HUDEP-2 (cell line): Measurements from ENCODE around the gene PDE10A.

Experiments used
- DNase-seq, 76 experiments: peaks; one replicate each; lab custom pipeline; 2025; ENCODE audit not compliant: unreplicated experiment in 76 of 76; lab: John Stamatoyannopoulos, UW

PDE10A gene

DNA sequence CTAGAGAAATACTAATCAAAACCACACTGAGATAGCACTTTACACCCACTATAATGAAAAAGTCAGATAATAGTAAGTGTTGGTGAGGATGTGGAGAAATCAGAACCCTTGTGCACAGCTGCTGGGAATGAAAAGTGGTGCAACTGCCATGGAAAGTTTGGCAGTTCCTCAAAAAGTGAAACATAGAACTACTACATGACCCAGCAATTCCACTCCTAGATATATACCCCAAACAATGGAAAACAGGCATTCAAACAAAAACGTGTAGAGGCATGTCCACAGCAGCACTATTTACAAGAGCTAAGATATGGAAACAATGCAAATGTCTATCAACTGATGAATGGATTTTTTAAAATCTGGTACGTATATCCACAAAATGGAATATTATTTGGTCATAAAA lies 236.1 kb downstream of the PDE10A start:
- no peak for DNase-seq

DNA sequence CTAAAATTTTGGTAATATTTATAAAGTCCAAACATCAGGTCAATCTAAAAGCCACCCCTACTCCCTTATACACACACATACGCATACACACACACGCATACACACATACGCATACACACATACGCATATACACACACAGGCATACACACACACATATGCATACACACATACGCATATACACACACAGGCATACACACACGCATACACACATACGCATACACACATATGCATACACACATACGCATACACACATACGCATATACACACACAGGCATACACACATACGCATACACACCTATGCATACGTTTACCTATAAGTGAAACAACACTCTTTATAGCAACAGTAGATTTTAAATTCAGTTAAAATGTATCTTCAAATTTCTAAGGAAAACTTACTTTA lies 240.8 kb downstream of the PDE10A start:
- no peak for DNase-seq

DNA sequence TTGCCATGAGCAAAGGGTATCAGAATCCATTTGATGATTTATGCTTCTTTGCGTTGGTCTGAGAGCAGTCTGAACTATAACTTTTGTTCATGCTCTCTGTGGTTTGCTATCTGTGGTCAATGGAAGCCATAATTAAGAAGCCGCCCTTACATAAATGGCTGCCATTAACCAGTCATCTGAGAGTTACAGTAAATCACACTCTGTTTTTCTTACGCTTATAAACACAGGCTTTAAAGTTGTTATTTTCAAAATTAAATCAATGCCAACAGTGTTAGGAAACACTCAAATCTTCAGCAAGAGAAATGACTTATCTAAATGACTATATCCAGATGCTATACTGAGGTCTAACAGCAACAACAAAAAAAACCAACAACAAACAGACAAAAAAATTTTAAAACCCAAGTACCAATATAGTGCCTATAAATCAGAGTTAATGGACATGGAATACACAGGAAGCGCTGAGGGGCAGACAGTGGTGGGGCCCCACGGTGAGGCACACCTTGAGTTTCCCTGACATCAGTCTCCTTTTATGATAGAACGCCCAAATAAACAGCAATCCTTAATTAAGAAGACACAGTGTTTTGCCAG lies 245.7 kb downstream of the PDE10A start:
- no peak for DNase-seq

DNA sequence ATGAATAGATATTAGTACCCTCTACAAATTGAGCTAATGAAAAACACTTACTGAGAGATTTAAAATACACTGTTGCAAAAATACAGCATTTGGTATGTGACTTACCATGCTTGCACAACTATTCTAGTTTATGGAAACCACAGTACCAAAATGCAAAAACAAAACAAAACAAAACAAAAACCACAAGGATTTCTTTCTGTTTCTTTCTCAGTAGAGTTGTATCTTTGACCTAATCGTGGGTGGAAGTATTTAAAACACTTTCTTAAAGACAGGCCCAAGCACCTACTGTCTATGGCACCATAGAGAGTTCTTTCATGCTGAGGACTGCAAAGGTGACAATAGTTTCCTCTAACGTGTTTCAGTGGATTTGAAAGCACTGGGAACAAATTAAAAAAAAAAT lies 258.3 kb downstream of the PDE10A start:
- no peak for DNase-seq

DNA sequence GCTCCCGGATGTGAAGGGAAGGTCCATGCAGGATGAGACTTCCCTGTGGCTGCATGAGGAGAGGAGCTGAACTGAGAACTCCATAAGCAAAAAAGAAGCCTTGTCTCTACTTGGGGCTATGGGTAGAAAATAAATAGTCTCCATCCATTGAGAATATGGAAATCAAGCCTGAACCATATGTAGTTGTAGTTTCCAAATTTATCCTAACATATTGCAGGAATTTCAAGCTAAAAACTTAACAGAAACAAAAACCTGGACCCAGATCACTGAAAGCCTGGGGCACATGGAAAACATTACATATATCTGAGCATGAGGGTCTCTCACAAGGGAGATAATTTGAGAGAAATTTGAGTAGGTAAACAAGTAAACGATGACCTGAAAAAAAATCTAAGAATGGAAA lies 258.7 kb downstream of the PDE10A start:
- DNase-seq = no peak

DNA sequence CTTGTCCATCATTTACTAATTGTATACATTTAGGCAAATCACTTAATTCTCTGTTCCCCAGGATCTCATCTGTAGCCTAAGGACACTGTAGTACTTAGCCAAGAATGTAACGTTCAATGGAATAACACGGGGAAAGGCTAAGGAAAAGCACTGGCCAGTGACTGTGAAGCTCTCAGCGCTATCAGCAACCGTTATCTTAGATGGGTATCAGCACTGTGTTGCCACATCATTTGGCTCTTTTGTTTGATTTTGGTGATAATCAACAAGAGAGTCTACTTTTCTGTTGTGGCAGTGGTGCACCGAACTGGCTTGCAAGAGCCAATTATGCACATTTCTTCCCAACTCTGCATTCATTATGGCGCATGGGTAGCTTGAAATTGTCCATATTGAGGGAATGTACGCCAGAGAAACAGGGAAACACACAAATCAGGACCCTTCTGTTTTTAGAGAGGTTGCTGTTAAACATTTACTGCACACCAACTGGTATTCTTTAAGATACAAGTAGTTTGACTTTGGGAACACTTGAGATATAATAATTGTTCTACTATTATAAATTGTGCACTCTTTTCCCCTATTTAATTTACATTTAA lies 259.9 kb downstream of the PDE10A start:
- no peak for DNase-seq

DNA sequence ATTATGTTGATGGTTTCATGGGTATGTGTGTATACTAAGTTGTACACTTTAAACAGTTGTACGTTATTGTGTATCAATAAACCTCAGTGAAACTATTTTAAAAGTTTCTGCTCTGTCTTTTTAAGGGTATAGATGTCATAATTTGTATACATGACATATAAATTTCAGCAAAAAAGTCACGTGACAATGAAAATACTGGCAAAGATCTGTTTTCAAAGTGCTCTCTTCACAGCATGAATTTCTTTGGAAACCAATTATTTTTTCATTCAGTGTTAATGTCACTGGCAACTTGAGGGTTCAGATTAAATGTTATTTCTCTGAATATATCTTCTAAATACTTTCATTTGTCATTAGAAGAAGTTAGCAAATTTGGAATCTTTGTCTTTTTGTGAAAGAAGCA lies 261.9 kb downstream of the PDE10A start:
- DNase-seq = no peak

DNA sequence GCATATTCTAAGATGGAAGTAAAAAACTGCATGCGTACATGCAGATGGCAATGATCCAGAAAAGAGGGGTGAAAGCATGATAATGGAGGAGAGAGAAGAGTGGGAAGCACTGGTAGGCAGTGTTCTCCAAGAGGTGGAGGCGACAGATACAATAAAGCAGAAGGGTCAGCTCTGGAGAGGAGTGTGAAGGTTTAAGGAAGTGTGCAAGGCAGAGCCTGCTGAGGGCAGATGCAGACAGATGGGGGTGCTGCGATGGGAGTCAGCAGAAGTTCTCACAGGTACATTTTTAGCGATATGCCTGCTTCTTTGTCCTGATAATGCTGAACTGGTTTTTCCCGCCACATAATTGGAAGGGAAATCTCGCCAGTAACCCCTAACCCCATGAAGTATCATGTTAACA lies 272.6 kb downstream of the PDE10A start:
- DNase-seq = no peak

DNA sequence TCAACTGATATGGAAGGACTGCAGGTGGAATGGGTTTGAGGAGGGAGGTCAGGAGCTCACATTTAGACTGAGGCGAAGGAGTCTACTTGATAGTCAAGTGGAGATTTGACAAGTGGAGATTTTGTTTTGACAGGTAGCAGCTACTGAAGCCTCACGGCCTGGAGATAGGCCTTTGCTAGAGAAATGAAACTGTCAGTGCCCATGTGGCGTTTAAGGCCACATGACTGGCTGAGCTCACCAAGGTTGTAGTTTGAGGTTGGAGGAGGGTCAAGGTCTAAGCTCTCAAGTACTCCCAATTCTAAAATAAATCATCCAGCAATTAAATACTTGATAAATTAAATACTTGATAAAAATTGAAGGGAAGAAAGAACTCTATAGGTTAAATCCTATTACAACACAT lies 273.5 kb downstream of the PDE10A start:
- no peak for DNase-seq

DNA sequence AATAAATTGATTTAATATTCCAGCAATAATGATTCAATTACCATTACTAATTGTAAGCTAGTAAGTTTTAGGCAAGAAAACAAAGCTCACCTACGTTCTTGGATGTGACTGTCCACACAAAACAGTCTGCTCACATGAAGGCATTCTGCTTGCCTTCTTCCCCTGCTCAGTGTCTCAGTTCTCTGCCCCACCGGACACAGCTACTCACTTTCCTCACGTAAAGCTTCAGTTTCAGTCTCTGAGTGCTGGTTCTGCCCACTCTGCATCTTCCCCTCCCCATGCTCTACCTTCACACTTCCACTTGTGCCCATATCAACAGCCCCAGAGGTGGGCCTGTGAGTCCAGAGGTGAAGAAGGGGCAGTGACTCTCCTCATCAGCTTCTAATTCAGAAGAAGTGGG lies 279.7 kb downstream of the PDE10A start:
- no peak for DNase-seq

DNA sequence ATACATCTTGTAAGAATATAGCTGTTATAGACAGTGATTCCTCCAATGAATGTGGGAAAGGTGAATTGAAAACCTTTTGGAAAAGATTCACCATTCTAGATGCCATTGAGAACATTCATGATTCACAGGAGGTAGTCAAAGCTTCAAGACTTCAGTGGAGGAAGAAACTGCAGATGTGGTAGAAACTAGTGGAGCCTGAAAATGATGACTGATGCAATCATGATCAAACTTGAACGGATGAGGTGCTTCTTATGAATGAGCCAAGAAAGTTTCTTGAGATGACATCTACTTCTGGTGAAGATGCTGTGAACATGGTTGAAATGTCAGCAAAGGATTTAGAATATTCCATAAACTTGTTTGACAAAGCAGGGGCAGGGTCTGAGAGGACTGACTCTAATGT lies 286.9 kb downstream of the PDE10A start:
- DNase-seq = no peak

DNA sequence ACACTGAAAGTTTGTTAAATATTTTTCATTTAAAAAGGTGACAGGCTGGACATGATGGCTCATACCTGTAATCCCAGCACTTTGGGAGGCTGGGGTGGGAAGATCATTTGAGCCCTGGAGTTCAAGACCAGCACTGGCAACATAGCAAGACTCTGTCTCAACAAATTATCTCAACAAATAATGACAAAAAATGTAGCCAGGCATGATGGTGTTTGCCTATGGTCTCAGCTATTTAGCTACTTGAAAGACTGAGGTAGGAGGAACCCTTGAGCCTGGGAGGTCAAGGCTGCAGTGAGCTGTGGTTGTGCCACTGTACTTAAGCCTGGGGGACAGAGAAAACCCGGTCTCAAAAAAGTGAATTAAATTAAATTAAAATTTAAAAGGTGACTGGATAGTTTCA lies 297.7 kb downstream of the PDE10A start:
- DNase-seq = no peak

DNA sequence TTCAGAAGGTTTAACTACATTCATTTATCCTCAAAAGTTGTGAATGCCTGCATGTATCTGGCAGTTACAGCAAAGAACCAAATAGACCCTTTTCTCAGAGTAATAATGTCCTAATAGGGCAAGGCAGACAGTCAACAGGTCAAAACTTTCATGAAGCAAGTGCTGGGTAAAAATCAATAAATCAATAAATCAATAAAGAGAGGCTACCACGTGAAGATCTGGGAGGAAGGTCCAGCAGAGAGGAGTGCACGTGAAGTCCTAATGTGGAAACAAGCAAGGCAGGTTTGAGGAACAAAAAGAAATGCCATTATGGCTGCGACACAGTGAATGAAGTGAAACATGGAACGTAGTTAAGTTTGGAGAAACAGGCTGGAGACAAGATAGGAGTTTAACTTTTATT lies 317.3 kb downstream of the PDE10A start:
- no peak for DNase-seq

DNA sequence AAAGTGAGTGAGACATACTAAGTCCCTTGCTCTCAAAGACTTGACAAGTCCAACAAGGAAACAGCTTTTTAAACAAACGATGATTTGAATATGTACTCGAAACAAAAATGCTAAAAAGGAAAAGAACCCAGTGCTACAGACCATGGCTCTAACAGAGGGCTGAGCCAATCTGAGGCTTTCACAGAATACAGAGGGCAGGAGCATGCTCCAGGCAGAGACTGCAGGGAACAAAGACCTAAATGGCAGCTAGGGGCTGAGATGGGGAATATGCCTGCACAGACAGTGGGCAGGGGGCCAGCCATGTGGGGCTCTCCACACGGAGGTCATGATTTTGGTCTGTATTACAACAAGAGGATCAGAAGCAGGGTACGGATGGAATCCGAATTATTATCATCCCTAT lies 322.5 kb downstream of the PDE10A start:
- no peak for DNase-seq

DNA sequence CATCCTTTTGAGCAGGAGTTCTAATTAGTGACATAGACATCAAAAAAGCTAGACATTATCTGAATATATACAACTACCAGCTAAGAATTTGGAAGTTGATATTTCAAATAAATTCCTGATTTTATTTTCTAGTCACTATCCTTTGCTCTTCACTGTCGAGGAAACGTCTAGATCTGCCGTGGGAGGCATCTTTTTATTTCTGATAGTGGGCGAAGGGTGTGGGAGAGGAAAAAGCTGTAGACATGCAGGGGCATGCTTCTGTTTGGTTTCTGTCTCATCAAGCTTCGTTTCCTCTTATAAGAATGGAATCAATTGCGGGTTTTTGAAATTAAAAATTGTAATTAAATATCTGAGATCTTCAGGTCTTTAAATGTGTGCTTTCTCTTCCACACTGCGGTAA lies 337.4 kb downstream of the PDE10A start:
- DNase-seq = no peak

DNA sequence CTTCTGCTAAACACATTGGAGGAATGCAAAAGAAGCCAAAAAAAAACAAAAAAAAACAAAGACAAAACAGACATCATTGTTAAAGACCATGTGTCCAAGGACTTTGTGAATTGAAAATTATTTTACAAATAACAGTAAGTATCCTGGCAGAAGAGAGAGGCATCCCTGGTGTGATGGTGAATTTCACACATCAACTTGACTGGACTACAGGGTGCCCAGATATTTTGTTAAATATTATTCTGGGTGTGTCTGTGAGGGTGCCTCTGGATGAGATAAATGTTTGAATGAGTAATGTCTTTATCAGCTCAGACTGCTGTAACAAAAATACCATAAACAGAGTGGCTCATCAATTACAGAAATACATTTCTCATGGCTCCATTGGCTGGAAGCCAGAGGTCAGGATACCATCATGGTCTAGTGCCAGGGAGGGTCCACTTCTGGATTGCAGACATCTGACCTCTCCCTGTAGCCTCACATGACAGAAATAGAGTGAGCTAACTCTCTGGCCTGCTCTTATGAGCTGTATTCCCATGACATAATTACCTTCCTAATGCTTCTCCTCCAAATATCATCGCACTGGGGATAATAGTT lies 341.4 kb downstream of the PDE10A start:
- no peak for DNase-seq

DNA sequence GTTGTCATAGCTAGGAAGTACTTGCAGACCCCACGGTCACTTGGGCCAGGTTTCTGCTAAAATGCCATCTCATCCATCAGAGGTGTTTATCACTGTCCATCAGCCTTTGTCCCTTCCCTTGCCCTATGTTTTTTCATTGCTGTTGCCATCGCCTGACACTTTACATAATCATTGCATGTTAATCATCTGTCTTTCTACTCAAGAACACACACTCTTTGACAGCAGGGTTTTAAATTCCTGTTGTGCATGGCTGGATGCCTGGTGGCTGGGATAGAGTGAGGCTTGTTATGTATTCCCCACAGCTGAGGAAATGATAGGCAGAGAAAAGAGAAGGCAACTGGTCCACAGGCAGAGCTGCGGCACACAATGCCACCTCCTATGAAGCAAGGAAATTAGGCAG lies 341.9 kb downstream of the PDE10A start:
- DNase-seq = no peak

DNA sequence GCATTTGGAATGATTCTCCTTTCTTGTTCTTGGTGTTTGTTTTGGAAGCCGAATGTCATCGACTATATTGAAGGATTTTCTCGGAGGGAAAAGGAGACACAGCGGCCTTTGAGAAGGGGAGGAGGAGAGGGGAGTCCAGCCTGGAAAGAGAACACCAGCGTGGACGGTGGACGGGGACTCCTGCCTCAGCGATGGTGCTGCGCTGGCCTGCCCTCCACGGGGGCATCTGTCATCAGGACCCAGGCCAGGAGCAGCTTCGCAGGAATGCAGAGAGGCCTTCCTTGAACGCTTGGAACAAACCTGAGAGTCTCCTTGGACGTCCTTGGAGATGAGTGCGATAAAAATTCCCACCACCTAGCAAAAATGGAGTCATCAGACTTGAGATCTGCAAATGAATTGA lies 345.3 kb downstream of the PDE10A start:
- DNase-seq = no peak

DNA sequence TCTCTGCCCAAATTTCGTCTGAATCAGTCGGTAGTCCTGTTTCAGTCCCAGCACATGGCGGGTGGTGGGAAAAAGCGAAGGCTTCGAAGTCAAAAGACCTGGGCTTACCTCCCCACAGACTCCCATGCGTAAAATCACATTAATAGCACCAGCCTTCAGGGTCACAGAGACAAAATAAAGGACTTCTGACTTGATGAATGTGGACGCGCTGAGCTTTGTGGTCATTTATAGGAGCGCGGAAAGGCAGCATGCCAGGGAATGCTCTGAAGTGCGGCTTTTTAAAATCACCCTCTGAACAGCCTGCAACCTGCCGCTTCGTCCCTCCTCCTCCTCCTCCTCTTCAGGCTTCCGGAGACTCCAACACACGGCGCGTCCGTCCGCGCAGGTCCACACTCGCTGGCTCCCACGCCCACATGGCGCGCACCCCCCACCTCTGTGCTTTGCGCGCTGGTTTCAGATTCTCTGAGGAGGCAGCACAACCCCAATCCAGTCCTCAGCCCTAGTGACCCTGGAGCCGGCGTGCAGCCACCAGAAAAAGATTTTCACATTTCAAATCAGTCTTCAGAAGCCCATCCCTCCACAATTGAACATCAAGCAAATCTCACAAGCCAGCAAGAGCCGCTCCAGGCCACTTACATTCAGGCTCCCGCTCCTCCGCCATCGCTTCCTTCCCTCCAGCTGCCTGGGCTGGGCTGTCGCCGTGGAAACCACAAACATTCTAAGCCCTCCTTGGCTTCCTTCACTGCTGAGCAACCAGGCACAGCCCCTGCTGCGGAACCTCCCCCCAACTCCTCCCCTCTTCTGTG lies 353.9 kb downstream of the PDE10A start, which contains the start of gene C6orf118:
C6orf118 (minus strand) TSS at position 680 of the 806 bp plus-strand sequence; CDS start at position 661, 19 bp downstream.
- no peak for DNase-seq

DNA sequence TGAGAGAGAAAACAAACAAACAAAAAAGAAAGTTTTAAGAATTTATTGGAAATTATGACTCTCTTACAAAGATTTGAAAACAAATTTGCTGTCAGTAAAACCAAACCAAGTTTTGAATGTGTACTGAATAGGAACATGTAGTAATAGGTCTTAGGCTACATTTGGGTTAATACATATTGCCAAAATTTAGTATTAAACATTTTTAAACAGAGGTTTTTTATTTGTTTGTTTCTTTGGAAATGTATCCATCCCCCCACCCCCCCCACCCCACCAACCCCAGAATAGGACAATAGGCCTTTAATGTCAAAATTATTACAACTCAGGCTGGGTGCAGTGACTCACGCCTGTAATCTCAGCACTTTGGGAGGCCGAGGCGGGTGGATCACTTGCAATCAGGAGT lies 356.1 kb downstream of the PDE10A start:
- DNase-seq = no peak

DNA sequence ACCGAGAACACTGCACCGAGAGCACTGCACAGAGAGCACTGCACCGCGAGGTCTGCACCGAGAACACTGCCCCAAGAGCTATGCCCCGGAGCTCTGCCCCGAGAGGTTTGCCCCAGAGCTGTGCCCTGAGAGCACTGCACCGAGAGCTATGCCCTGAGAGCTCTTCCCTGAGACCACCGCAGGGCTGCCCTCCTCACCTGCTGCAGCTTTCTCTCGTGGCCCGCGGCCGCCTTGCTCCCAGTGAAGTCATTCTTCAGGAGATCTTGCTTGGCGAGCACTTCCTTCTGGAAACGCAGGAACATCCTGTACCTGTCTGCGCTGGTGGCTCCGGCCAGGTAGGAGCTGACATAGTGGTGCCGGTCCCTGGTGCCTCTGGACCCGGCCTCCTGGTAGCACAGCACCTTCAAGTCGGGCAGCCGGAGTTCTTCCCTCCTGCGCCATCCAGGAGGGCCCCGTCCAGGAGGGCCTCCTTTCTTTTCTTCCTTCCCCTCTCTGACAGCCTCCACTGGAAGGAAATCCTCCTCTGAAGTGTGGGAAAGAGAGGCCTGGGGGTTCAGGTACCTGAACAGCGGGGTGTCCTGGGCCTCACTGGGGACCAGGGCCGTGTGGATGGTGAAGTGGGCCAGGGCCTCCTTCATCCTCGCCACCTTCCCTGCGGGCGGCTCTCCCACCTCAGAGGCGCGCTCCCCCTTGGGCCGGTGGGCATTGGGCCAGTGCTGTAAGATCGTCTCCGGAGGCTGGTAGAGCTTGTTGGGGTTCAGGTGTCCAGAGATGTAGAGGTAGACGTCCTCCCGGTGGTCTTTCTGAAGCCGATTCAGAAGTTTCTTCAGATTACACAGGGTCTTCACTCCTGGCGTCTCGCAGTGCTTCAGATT lies 361.4 kb downstream of the PDE10A start:
- DNase-seq = no peak
